Stimulated activated CD4-positive, alpha-beta T cell treated with anti-CD3 and anti-CD28 coated beads, TNF-alpha, amount 100 ng/mL, for 4 hours (primary cell): ENCODE data around the gene CSTA.

ENCODE experiments used
- DNase-seq, 3 experiments: peaks; one replicate each; pipeline ENCODE4 v3.0.0-alpha.2; 2020; ENCODE audit warnings: low read depth in 3 of 3

Gene CSTA, protein sequence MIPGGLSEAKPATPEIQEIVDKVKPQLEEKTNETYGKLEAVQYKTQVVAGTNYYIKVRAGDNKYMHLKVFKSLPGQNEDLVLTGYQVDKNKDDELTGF

GRCh38 chr3:122324871-122325323 is at the start of gene CSTA:
Gene CSTA (plus strand): TSS chr3:122325248. CDS start chr3:122325293, 45 bp downstream.
- DNase-seq, result no peak

DNA sequence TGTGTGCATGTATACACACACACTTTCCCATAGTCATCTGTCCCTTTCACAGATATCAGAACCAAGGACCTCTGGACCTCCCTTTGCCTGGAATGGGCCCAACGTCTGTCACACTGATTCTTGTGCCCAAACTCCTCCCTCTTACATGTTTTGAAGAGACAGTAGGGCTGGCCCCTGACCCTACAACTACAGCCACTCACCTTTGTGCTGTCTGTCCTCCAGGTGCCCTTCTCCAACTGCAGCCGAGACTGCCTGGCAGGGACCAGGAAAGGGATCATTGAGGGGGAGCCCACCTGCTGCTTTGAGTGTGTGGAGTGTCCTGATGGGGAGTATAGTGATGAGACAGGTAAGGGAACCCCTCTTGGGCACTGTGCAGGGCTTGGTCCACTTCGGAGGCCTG is 43.2 kb upstream of the CSTA start:
- DNase-seq, result no peak

DNA sequence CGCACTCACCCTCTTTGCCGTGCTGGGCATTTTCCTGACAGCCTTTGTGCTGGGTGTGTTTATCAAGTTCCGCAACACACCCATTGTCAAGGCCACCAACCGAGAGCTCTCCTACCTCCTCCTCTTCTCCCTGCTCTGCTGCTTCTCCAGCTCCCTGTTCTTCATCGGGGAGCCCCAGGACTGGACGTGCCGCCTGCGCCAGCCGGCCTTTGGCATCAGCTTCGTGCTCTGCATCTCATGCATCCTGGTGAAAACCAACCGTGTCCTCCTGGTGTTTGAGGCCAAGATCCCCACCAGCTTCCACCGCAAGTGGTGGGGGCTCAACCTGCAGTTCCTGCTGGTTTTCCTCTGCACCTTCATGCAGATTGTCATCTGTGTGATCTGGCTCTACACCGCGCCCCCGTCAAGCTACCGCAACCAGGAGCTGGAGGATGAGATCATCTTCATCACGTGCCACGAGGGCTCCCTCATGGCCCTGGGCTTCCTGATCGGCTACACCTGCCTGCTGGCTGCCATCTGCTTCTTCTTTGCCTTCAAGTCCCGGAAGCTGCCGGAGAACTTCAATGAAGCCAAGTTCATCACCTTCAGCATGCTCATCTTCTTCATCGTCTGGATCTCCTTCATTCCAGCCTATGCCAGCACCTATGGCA is 41.1 kb upstream of the CSTA start:
- no peak for DNase-seq

GRCh38 chr3:122284486-122284885 is 40.6 kb upstream of the CSTA start:
- no peak for DNase-seq

GRCh38 chr3:122294359-122294758 is 30.7 kb upstream of the CSTA start:
- no peak for DNase-seq

DNA sequence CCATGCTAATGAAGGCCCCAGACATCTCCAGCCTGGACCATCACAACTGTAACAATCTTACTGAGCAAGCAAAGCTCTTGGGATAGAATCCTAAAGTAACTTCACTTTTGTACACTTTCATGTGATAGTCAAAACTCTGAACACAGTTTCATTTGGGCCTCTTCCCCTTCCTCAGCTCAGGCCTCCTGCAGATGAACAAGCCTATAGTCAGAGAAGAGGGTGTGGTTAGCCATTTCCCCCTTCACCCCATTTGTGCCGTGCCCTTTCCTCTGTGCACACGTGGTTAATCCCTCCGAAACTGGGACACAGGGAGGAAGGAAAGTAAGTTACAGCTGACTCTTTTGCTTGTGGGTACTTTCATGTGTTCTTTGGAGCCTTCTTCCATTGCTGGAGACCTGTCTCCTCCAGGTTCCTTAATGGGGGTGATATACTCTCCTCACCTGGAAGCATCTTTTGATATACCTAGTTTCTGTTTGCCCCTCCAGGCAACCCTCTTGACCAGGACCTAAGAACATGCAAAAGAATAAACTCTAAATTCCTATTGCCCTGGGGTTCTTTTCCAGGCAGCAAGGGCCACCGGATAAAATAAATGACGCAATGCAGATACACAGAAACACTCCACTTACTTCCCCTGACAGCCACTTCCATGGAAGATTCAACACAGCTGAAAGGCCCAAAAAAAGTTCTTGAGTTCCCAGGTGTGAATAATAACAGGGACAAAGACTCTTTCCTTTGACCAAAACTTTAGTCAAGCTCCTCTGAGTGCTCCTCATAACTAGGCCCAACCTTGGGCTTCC is 29.6 kb upstream of the CSTA start:
- no peak for DNase-seq

DNA sequence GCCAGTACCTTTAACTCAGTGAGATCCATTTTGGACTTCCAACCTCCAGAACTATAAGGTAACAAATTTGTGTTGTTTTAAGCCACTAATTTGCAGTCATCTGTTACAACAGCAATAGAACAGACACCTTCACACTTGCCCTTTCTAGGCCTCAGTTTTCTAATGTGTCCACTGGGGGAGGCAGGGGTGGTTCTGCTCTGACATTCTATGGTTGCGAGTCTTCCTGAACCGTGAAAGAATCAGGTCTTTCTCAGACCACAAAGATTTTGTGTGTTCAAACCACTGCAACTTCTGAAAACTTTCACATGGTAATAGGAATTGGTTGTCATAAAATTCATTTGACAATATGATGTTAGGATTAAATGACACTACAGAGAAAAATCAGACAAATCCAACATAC is 26.8 kb upstream of the CSTA start:
- no peak for DNase-seq

- no peak for DNase-seq
Observed at GRCh38 chr3:122299215-122299614, 25.8 kb upstream of the CSTA start.

- no peak for DNase-seq
Observed at GRCh38 chr3:122299872-122300460, 25.1 kb upstream of the CSTA start.

DNA sequence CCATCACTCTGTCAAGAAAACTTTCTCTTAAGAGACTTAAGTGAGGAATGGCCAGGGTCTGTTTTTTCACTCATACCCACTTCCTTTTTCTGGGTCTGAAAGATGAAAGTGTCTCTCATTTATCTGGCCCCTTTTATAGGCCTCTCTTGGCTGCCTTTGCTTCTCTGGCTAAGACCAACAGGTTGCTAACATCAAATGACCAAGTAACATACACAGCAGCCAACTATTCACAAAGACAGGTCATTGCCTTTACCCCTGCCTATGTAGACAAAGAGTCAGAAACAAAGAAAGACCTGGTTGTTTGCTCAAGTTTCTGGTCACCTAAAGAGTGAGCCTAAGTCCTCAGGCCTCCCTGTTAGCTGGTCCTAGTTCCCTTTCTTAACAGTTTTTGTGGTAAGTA is 24.0 kb upstream of the CSTA start:
- DNase-seq, result no peak

DNA sequence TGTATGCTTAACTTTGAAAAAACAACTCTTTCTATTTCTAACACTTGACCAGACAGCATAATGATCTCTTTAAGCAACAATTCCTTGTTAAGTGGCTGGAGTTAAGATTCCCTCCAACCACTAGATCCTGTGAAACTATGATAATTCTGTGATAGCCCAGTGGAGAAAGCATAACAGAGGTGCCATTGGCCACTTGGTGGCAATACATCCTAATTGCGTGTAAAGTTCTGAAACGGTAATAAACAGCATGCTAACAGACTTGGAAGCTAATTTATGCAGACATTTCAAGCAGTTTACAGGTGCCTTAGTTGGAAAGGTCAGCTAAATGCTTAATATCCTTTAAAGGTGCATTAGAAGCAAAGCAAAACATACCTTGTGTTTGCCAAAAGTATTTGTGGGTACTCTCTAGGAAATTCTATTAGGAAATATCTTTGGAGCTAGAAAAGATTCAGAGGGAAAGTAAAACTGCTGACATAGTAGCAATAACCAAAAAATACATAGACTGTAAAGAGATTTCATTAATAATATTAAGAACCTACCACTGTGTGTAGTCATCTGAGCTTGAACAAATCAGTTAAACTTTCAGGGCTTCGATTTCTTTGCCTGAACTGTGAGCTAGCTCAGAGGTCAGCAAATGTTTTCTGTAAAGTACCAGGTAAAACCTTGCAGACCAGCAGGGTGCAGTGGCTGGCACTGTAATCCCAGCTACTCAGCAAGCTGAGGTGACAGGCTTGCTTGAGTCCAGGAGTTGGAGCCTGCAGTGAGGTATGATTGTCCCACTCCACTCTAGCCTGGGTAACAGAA is 19.0 kb upstream of the CSTA start:
- DNase-seq, result no peak

DNA sequence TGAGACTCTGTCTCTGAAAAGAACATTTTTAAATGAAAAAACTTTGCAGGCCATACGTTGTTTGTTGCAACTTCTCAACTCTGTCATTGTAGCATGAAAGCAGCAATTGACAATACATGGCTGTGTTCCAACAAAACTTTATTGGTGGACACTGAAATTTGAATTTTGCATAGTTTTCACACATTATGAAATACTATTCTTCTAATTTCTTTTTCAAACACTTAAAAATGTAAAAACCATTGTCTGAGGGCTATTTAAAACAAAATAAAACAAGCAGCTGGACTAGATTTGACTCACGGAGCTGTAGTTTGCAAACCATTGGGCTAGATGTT is 18.5 kb upstream of the CSTA start:
- no peak for DNase-seq

DNA sequence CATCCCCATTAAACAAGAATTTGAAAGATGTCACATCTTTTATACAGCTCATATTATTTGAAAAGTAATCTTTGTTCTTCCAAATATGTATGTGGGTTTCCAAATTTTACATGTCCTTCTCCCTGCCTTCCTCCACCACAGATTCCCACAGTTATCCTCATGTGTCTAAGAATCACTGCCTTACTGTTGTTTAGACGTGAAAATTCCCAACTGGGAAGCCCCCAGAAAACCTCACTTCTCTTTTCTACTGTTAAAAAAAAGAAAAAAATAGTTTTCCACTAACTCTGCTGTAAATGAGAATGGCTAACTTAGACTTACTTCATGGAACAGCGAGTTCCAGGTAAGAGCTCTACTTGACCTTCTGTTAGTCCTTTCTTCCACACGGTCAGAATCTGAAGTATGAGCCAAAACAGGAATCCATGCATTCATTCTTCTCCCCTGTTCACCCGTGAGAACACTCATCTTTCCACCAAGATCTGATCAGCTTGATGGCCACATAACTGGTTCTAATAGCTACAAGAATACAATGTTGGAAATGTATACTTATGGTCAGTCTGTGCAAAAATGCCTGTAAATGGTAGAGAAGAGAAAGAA is 17.9 kb upstream of the CSTA start:
- no peak for DNase-seq

GRCh38 chr3:122307976-122308375 is 17.1 kb upstream of the CSTA start:
- DNase-seq, result no peak

- no peak for DNase-seq
Observed at GRCh38 chr3:122310361-122310760, 14.7 kb upstream of the CSTA start.

DNA sequence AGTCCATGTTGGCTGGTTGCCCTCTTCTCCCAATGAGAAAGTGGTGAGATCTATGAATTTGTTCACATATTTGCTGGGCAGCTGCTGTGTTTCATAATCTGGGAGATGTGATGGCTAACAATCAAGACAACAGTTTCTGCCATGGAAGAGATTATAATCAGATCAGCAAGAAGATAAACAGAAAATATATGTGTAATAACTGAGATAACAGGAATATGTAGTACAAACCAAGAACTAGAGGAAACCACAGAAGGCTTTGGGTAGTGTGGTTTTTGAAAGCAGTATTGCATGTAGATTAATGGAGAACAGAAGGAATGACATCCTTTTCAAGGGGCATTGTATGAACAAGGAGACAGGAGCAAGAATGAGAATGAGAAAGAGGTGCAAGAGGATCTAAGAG is 12.2 kb upstream of the CSTA start:
- no peak for DNase-seq

GRCh38 chr3:122313281-122313680 is 11.8 kb upstream of the CSTA start:
- DNase-seq, result no peak

- no peak for DNase-seq
Observed at GRCh38 chr3:122314228-122314876, 10.7 kb upstream of the CSTA start.

GRCh38 chr3:122315619-122316018 is 9.4 kb upstream of the CSTA start:
- no peak for DNase-seq

DNA sequence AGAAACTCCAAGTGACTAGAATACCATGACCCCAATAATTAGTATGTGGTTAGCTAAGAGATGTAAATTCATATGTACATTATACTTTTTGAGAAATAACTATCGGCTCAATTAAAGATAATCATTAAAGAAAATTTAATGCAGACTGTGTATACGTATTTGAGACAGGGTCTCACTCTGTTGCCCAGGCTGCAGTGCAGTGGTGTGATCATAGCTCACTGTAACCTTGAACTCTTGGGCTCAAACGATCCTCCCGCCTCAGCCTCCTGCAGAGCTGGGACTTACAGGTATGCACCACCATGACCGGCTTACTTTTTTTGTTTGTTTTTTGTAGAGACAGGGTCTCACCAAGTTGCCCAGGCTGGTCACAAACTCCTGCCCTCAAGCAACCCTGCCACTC is 8.7 kb upstream of the CSTA start:
- DNase-seq, result no peak

- DNase-seq, result no peak
Observed at GRCh38 chr3:122318620-122319019, 6.4 kb upstream of the CSTA start.
